GM19463 (cell line): ENCODE measurements around the gene RAB3A.
A peak's percentile ranks its signal among the peaks of the same experiment; 100 is the strongest.

Source experiments
- ATAC-seq: cut with Tn5 transposase; IDR thresholded peaks from one replicate; pipeline ENCODE4 v1.9.1; 2021; ENCODE audit warnings: mild to moderate bottlenecking, moderate library complexity; ENCODE audit not compliant: unreplicated experiment

Gene RAB3A

DNA sequence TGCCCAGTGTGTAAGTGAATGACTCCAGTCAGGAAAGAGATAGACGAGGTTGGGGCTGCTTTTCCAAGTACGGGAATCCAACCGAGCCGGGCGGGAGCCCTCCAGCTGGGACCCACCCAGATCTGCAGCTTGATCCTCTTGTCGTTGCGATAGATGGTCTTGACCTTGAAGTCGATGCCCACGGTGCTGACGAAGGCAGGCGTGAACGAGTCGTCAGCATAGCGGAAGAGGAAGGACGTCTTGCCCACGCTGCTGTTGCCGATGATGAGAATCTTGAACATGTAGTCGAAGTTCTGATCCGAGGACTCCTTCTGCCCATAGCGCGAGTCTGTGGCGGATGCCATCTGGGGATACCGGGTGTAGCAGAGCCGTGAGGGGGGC is 1.5 kb downstream of the RAB3A start:
- ATAC-seq: no peak

DNA sequence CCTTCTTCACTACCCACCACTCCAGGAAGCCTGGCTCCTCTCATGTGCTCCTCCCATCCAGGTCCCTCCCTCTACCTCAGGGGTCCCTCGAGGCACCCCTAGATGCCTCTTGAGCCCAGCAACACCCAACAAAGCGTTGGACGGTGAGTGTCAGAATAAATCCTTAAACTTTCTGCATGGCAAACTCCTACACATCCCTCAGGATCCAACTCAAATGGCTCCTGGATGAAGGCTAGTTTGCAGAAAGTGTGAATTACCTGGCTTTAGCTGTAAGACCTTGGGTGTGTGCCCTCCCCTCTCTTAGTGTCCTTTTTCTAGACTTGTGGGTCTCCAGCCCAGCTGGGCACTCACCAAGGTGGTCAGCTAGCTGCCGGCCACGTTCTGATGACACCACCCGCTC is 5.5 kb downstream of the RAB3A start:
- ATAC-seq: no peak

DNA sequence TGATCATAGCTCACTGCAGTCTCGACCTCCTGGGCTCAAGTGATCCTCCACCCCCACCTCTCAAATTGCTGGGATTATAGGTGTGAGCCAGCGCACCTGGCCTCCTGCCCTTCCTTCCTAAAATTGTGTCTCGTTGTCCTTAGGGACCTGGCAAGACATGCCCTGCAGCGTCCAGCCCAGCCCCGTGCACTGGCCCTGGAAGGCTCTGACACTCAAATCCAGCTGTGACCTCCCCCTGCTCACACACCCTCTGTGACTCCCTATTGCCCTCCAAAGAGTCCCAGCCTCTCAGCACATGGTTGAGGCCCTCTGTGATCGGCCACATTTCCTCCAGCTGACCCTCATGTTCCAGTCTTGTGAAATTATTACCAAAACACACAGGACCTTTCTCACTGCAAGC is 5.9 kb downstream of the RAB3A start:
- no peak for ATAC-seq

DNA sequence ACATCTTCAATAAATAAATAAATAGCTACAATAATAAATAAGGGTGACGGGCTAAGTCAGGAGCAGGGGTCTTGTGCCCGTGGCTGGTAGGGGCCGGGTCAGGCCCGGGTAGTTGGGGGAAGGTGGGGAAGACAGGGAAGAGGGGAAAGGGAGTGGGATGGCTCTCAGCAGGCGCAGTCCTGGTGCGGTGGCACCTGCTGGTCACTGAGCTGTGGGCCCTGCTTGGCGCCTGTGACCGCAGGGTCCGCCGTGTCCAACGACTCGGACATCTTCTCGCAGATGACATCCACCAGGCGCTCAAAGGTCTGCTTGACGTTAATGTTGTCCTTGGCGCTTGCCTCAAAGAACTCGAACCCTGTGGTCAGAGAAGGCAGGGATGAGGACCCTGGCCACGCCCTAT is 6.5 kb downstream of the RAB3A start:
- ATAC-seq: no peak

DNA sequence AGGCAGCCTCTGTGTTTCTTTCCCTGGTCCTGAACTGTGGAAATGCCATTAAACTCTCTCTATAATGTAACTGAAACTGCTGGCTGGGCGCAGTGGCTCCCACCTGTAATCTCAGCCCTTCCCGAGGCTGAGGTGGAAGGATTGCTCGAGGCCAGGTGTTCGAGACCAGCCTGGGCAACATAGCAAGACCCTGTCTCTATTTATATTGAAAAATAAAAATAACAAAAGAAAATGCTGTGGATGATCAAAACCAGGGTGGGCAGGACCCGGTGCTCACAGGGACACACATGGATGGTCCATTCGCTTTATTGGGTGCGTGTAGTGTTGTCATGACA is 7.4 kb downstream of the RAB3A start:
- ATAC-seq: no peak

DNA sequence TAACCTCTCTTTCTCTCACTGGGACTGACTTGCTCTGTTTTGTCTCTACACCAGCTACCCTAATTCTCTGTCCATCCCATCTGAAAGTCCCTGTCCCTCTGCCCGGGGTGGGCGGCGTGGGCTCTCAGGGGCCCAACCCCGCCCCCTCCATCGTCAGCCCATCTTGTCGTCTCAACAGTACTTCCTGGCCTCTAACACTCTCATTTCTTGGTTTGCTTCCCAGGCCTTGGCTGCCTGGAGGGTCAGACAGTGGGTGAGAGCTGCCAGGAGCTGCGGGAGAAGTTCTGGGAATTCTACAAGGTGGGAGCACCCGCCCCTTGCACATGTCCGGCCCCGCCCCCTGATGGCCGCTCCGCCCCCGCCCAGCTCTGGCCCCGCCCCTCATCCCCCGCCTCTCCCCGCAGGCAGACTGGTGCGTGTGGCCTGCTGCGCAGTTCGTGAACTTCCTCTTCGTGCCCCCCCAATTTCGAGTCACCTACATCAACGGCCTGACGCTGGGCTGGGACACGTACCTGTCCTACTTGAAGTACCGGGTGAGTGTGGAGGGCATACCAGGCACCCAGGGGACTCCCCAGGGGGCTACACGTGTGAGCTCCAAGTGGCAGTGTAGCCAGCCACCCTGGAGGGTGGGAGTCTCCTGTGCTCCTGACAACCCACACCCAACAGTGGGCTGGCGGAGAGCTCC is 9.1 kb downstream of the RAB3A start:
- ATAC-seq: no peak

DNA sequence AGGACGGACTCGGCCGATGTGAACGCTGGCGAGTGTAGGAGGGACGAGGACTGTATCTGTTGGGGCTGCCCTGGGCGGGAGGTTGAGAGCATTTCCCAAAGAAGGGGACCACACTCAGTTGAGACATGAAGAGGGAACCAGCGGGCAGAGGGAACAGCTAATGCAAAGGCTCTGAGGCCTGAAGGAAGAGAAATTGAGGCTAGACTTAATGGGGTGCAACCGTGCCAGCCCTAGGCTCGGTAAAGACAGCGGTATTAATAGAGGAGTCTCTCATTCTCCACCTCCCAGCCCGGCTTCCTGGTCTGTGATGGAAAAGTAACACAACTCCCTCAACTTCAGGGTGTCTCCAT is 9.7 kb downstream of the RAB3A start:
- ATAC-seq: no peak

DNA sequence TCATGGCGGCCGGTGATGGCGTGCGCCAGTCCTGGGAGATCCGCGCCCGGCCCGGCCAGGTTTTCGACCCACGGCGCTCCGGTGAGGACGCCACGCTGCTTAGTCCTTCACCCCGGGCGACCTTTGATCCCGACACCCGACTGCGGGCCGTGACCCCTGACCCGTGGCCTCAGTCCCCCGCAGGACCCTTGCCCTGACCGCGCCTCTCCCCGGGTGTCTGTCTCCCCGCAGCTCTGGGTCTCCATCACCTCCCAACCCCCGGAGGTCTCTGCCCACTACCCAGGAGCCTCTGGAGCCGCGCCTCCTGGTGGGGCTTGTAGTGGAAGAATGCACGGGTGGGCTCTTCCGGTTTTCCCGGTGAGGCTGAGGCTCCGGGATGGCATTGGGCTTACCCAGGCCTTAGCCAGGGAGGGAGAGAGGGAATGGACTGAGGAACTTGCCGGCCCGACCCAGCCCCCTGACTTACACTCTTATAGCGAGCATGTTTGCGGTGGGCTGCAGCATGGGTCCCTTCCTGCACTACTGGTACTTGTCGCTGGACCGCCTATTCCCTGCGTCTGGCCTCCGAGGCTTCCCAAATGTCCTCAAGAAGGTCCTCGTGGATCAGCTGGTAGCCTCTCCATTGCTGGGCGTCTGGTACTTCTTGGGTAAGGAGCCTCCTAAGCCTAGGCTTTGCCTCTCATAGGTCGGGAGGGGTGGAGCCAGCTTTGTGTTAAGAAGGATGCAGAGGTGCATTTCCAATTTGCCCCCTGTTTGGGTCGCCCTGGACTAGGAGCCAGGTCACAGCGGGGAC is 10.3 kb downstream of the RAB3A start:
- no peak for ATAC-seq

DNA sequence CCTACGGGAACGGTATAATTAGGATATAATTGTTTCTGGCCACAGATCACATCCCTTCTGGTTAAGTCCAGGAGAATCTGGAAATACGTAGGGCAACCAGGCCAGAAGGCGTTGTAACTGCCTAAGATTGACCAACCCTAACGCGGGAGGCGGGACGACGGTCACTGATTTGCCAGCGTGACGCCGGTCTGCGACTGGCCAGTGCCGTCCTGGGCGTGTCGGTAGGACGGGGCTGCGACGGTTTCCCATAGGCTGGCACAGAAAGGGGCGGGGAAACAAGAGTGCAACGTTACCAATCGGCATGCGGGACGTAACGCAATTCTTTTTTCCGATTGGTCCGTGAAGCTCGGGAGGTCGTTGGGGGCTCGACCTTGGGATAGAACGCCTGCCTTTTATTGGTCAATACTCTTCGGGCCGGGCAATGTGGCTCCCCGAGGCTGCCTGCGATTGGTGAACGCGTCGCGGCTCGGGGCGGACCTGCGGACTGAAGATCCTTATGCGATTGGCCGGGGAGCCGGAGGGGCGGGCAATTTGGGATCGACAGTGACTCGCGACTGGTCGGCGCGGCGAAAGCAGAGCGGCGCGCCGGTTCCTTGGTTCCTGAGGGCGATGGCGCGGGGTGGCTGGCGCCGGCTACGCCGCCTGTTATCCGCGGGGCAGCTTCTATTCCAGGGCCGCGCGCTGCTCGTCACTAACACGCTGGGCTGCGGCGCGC is 11.0 kb downstream of the RAB3A start, which contains the start of gene MPV17L2:
MPV17L2 (plus strand) TSS at position 546 of the 715 bp plus-strand sequence; CDS start at position 610, 64 bp downstream.
- ATAC-seq: peak; percentile 88

DNA sequence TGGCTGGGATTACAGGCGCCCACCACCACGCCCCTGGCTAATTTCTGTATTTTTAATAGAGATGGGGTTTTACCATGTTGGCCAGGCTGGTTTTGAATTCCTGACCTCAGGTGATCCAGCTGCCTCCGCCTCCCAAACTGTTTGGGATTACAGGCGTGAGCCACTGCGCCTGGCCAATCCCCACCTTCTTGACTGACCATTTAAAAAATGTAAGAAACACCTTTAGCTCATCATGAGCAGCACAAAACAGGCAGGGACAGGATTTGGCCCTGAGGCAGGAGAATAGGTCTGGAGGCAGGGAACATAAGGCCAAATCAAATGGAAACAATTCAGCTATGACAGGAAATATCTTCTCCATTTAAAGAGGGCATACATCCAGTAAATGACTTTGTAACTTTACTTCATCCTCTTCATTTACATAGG is 12.2 kb downstream of the RAB3A start:
- no peak for ATAC-seq

DNA sequence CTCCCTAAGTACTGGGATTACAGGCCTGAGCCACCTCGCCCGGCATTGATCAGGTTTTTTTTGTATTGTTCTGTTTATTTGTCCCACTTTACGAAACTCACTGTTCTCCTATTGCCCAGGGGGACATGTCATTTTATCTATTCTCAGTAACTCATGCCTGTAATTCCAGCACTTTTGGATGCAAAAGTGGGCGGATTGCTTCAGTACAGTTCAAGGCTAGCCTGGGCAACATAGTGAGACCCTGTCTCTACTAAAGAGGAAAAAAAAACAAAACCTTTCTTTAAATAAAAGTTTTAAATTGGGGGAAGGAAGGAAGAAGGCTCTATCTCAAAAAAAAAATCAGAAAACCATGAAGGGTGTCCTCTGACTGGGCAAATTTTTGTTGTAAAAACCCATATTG is 13.6 kb downstream of the RAB3A start:
- ATAC-seq: no peak

DNA sequence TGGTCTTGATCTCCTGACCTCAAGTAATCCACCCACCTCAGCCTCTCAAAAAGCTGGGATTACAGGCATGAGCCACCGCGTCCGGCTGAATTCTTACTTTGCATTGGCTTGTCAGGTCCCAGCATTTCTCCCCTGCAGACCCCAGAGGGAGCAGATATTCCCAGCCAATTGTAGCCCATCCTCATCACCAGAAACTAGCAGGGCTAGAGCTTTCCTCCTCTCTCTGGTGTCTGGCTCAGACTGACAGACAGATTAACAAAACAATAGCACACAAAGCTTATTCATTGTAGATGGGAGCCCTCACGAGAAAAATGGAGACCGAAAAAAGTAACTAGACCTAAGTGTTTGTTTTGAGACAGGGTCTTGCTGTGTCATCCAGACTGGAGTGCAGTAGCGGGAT is 18.3 kb downstream of the RAB3A start:
- no peak for ATAC-seq

DNA sequence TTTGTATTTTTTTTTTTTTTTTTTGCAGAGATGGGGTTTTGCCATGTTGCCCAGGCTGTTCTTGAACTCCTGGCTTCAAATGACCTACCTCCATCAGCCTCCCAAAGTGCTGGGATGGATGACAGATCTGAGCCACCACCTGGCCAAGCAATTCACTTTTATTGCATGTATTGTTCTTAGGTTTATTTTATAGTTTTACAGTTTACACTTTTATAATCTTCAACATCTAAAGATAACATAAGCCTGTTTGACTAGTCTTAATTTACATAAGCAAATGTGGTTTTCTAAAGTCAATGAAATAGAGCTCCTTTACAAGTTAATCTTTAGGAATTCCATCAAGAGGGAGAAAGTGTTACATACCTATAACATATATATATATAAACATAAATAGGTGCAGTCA is 20.3 kb downstream of the RAB3A start:
- no peak for ATAC-seq

DNA sequence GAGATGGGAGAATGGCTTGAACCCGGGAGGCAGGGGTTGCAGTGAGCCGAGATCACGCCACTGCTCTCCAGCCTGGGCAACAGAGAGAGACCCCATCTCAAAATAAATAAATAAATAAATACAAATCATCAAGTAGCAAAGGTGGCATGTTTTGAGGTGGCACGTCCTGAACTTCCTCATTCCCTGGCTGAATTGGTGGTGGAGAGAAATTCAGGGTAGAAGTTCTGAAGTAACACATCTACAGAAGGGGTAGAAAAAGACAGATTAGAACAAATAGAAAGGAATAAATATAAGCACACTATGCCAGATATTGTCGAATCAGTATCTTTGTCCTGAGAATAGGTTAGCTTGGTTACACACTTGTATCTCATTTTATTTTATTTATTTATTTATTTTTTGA is 23.9 kb downstream of the RAB3A start:
- ATAC-seq: no peak

DNA sequence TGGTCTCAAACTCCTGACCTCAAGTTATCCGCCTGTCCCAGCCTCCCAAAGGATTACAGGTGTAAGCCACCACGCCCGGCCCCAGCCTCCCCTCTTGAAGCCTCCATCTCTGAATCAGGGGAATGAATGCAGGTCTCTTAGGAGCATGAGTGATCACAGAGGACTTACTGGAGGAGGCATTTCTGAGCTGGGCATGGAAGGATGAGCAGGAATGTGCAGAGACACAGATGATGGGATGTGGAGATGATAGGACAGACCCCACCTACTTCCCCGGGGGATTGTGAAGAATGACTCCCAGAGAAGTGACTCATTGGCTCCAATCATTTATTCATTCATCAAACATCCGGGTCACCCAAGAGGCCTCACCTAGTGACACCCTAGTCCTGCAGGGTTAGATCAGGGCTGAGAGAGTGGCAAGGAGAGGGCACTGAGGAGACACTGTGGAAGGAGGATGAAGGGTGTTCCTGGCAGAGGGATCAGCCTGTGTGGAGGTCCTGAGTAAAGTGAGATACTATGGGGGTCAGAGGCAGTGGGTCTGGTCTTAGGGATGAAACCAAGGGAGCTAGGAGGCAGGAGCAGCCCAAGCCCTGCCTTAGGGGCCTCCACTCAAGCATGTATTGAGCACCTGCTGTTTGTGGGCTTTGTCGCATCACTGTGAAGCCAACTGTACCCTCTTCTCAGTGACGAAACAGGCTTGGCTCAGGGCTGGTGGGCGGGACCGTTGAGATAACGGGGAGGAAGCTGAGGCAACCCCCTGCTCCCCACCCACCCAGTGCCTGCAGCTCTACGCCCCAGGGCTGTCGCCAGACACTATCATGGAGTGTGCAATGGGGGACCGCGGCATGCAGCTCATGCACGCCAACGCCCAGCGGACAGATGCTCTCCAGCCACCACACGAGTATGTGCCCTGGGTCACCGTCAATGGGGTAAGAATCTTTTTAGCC is 27.2 kb downstream of the RAB3A start:
- ATAC-seq: no peak

DNA sequence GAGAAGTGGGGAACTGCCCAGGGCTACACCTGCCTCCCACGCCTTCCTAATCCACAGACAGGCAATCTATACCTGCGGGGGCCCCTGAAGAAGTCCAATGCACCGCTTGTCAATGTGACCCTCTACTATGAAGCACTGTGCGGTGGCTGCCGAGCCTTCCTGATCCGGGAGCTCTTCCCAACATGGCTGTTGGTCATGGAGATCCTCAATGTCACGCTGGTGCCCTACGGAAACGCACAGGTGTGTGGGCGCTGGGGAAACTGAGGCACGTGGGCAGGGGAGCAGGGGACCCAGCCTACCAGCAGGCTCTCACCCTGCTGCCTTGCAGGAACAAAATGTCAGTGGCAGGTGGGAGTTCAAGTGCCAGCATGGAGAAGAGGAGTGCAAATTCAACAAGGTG is 28.9 kb downstream of the RAB3A start:
- ATAC-seq: no peak

DNA sequence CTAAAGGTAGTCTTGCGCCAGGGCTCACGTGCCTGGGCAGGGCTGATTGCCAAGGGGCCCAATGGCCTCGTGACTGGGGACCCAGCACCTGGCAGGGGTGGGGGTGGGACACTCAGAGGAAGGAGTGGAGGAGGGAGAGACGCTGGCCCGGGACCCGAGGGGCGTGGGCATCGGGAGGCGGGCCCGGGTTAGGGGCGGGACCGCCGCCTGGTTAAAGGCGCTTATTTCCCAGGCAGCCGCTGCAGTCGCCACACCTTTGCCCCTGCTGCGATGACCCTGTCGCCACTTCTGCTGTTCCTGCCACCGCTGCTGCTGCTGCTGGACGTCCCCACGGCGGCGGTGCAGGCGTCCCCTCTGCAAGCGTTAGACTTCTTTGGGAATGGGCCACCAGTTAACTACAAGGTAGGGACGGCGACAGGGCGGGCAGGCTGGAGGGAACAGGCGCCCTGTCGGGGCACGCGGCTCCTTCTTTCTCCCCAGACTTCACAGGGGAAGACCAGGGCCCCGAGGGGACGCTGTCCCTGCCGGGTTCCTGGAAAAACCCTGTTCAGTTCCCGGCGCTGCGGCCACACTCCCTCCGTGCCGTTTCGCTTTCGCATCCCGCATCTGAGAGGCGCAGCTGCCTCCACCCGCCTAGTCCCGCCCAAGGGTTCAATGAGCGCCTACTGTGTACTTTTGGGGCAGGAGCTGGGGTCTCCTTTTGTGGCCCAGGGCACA is 30.1 kb downstream of the RAB3A start, which contains the start of gene IFI30:
IFI30 (plus strand) TSS at position 242 of the 717 bp plus-strand sequence; CDS start at position 271, 29 bp downstream.
- ATAC-seq: peak; percentile 46

DNA sequence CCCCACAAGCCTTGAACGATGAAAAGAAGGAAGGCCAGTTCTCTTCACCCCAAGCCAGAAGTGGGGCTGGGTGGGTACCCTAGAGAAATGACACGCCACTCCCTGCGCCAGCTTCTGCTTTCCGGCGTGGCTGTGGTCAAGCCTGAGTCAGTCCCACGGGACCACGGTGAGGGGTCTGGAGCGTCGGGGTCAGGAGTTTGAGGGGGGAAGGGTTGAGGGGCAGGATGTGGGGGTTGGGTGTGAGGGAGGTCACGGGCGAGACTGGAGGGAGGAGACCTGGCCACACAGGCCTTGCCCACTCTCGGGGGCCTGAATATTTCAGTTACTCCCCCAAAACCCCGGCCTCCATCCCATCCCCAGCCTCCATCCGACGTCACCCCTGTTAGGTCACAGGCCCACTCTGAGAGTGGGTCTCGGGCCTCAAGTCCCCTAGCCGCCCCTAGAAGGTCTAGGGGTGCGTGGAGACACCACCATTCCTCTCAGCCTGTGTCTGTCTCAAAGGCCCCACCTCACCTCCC is 30.7 kb downstream of the RAB3A start:
- peak; percentile 5 for ATAC-seq

DNA sequence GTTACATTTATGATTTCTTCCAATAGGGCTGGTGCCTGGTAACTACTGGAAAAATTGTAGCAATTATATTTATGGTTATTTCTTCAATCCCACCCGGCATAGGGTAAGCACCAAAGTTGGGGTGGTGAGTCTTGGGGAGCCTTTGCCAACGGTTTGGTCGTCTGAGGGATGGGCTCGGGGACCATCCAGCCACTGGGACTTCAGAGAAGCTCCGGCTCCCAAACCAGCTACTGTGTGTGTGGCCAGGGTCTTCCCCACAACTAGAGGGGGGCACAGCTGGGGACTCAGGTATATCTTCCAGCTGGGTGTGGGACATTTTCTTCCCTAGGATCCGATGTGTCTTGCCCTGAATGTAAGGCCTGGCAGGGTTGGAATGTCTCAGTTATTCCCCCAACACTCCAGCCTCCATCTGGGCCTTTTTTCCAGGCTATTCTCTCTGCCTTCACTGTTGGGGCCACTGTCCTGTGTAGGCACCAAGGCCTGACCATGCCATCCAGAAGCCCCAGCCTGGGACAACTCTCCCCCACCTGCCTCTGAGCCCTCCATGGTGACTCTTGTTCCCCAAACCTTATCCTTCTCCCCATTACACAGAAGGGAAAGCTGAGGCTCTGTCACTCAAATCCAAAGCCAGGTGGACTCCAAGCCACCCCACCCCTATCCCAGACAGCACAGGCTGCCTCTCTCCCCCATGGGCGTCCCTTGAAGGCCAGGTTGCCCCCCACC is 31.4 kb downstream of the RAB3A start:
- ATAC-seq: no peak
